OCI-LY1 (cell line): Measurements from ENCODE around the gene MOB3C.
A peak's percentile ranks its signal among the peaks of the same experiment; 100 is the strongest.
"Not testable (repeated sequence)": the region's sequence is repeated elsewhere in the genome, so short reads cannot be mapped to it uniquely, and the experiment has no call there.

Experiments used
- H2AFZ ChIP-seq: fragments of 200-600 bp; sonication (generic), shearing (Covaris generic); 2 replicates; pipeline ENCODE4 v1.6.0; 2014; ENCODE audit warnings: antibody characterized with exemption, mild to moderate bottlenecking, low read length
- H3F3A ChIP-seq: fragments of 200-600 bp; sonication (generic), shearing (Covaris generic); 2 replicates; pipeline ENCODE4 v1.6.0; 2014; ENCODE audit warnings: mild to moderate bottlenecking, antibody characterized with exemption, low read length, moderate library complexity; ENCODE audit not compliant: insufficient read depth
- H3K27ac ChIP-seq: fragments of 200-600 bp; sonication (generic); 2 replicates; pipeline ENCODE4 v1.5.1; 2014; ENCODE audit warnings: low read length, mixed run types, mild to moderate bottlenecking, low read depth; ENCODE audit not compliant: poor library complexity, severe bottlenecking
- H3K27me3 ChIP-seq: fragments of 200-600 bp; sonication (generic); 2 replicates; pipeline ENCODE4 v1.6.0; 2014; ENCODE audit warnings: antibody characterized with exemption, mild to moderate bottlenecking, low read length, moderate library complexity; ENCODE audit not compliant: insufficient read depth
- H3K36me3 ChIP-seq: fragments of 200-600 bp; sonication (generic); 2 replicates; pipeline ENCODE4 v1.6.1; 2014; ENCODE audit warnings: mild to moderate bottlenecking, antibody characterized with exemption, low read length, moderate library complexity, mixed read lengths; ENCODE audit not compliant: insufficient read depth
- H3K4me1 ChIP-seq: fragments of 200-600 bp; sonication (generic); 2 replicates; pipeline ENCODE4 v1.5.1; 2014; ENCODE audit warnings: mild to moderate bottlenecking, low read length, moderate library complexity; ENCODE audit not compliant: insufficient read depth, severe bottlenecking
- H3K4me2 ChIP-seq: fragments of 200-600 bp; sonication (generic), shearing (Covaris generic); 2 replicates; pipeline ENCODE4 v1.6.1; 2014; ENCODE audit warnings: low read length
- H3K4me3 ChIP-seq: fragments of 200-600 bp; sonication (generic); 2 replicates; pipeline ENCODE4 v1.5.1; 2014; ENCODE audit warnings: low read length, low read depth, mild to moderate bottlenecking, mixed read lengths; ENCODE audit not compliant: poor library complexity, severe bottlenecking
- H3K79me2 ChIP-seq: fragments of 200-600 bp; shearing (Covaris generic); 2 replicates; pipeline ENCODE4 v1.6.1; 2016; ENCODE audit warnings: mixed run types, low read length, mixed read lengths; ENCODE audit not compliant: insufficient read depth
- H3K9ac ChIP-seq: fragments of 200-600 bp; sonication (generic), shearing (Covaris generic); 2 replicates; pipeline ENCODE4 v1.6.1; 2014; ENCODE audit warnings: mild to moderate bottlenecking, low read length, mixed read lengths
- H3K9me2 ChIP-seq: fragments of 200-600 bp; sonication (generic), shearing (Covaris generic); 2 replicates; pipeline ENCODE4 v1.6.1; 2014; ENCODE audit warnings: low read depth, mild to moderate bottlenecking, low read length, mixed read lengths
- H3K9me3 ChIP-seq: fragments of 200-600 bp; shearing (Covaris generic); 2 replicates; pipeline ENCODE4 v1.6.1; 2014; ENCODE audit warnings: low read length, mixed read lengths
- H4K20me1 ChIP-seq: fragments of 200-600 bp; sonication (generic), shearing (Covaris generic); 2 replicates; pipeline ENCODE4 v1.6.0; 2016; ENCODE audit warnings: mild to moderate bottlenecking, low read length; ENCODE audit not compliant: insufficient read depth
- EZH2 ChIP-seq: fragments of 200-600 bp; sonication (generic), shearing (Covaris generic); IDR thresholded peaks from 2 replicates; pipeline ENCODE4 v1.8.0; 2017; ENCODE audit warnings: borderline replicate concordance, mixed run types, mild to moderate bottlenecking, antibody characterized with exemption, low read length, moderate library complexity, mixed read lengths
- TF ChIP-seq, protein P1 (sequence below): fragments of 200-600 bp; sonication (generic), shearing (Covaris generic); IDR thresholded peaks from 2 replicates; pipeline ENCODE4 v1.5.1; 2017; ENCODE audit warnings: mild to moderate bottlenecking, antibody characterized with exemption, low read length, moderate library complexity, mixed read lengths

The MOB3C gene

GRCh38 chr1:46616277-46617107 lies at the start of gene MOB3C:
MOB3C (minus strand) TSS chr1:46616811; CDS start chr1:46613321, 3,490 bp downstream.
- no peaks in the 10 kb centered on the region for H3F3A ChIP-seq
- H4K20me1 ChIP-seq = no peaks in the 10 kb centered on the region
- no peaks in the 10 kb centered on the region for H3K9me3 ChIP-seq
- peak within 1 kb of the TSS; percentile 81 for H3K4me3 ChIP-seq
- H2AFZ ChIP-seq = no peak within 1 kb of the TSS; the same call in 1 of the 2 replicates
- TF ChIP-seq, protein P1, sequence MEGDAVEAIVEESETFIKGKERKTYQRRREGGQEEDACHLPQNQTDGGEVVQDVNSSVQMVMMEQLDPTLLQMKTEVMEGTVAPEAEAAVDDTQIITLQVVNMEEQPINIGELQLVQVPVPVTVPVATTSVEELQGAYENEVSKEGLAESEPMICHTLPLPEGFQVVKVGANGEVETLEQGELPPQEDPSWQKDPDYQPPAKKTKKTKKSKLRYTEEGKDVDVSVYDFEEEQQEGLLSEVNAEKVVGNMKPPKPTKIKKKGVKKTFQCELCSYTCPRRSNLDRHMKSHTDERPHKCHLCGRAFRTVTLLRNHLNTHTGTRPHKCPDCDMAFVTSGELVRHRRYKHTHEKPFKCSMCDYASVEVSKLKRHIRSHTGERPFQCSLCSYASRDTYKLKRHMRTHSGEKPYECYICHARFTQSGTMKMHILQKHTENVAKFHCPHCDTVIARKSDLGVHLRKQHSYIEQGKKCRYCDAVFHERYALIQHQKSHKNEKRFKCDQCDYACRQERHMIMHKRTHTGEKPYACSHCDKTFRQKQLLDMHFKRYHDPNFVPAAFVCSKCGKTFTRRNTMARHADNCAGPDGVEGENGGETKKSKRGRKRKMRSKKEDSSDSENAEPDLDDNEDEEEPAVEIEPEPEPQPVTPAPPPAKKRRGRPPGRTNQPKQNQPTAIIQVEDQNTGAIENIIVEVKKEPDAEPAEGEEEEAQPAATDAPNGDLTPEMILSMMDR = no peak
- no peak for TF ChIP-seq EZH2
- H3K36me3 ChIP-seq = no peaks in the 10 kb centered on the region
- H3K9me2 ChIP-seq = no peaks in the 10 kb centered on the region
- H3K9ac ChIP-seq = peak within 1 kb of the TSS; percentile 79
- H3K79me2 ChIP-seq = no peaks in the 10 kb centered on the region
- H3K4me1 ChIP-seq = peaks cover 6% of the 10 kb centered on the region
- peak within 1 kb of the TSS; percentile 70 for H3K4me2 ChIP-seq
- no peaks in the 10 kb centered on the region for H3K27me3 ChIP-seq
- no peak within 1 kb of the TSS for H3K27ac ChIP-seq

DNA sequence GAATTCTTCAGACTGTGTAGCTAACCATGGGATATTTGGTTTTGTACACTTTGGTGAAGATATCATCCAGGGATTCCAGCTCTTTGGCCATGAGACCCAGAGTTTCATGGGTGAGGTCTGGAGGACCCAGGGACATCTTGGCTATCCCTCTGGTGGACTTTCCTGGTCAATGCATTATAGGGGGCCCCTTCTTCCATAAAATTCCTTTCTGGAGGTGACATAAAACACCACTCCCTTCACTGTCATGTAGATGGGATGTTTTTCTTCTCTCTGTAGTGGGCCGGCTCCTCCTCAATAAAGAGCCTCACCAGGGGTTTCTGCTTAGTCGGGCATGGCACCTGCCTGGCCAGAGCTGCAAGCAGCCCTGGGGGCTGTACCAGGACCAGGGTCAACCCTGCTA lies 49.4 kb upstream of the MOB3C start:
- H3K9me2 ChIP-seq = no peaks in the 10 kb centered on the region
- H3K27ac ChIP-seq = no peak overlapping the region
- peaks cover 22% of the 10 kb centered on the region for H3K36me3 ChIP-seq
- TF ChIP-seq, protein P1 = no peak
- TF ChIP-seq EZH2 = no peak
- no peaks in the 10 kb centered on the region for H4K20me1 ChIP-seq
- 0 out of 2 replicates have a peak, but pooled peaks cover 4% of the 10 kb centered on the region for H3F3A ChIP-seq
- H2AFZ ChIP-seq = no peak overlapping the region
- H3K4me3 ChIP-seq = no peak overlapping the region
- H3K9me3 ChIP-seq = no peaks in the 10 kb centered on the region
- H3K27me3 ChIP-seq = no peaks in the 10 kb centered on the region
- no peak overlapping the region for H3K9ac ChIP-seq
- no peak overlapping the region for H3K4me2 ChIP-seq
- H3K4me1 ChIP-seq = peaks cover 20% of the 10 kb centered on the region
- no peaks in the 10 kb centered on the region; the same call in 1 of the 2 replicates for H3K79me2 ChIP-seq

- not testable (repeated sequence) for H3K4me3 ChIP-seq, H3K27me3 ChIP-seq, H3K9ac ChIP-seq, H3K9me3 ChIP-seq, H3K79me2 ChIP-seq, H2AFZ ChIP-seq, H3K4me2 ChIP-seq, H3K9me2 ChIP-seq, H3K27ac ChIP-seq, H4K20me1 ChIP-seq, H3F3A ChIP-seq
- peaks cover 14% of the 10 kb centered on the region for H3K4me1 ChIP-seq
- H3K36me3 ChIP-seq = peaks cover 29% of the 10 kb centered on the region
Observed at GRCh38 chr1:46662919-46663318, 46.3 kb upstream of the MOB3C start.

GRCh38 chr1:46660116-46660515 lies 43.5 kb upstream of the MOB3C start:
- H3F3A ChIP-seq, H3K9me3 ChIP-seq, H3K27me3 ChIP-seq, H3K4me2 ChIP-seq, H3K9me2 ChIP-seq, H4K20me1 ChIP-seq, H2AFZ ChIP-seq, H3K27ac ChIP-seq, H3K4me1 ChIP-seq, H3K79me2 ChIP-seq, H3K4me3 ChIP-seq, H3K9ac ChIP-seq: not testable (repeated sequence)
- H3K36me3 ChIP-seq = peaks cover 49% of the 10 kb centered on the region
